ENCODE results near the gene LEFTY1.

LEFTY1 gene

GRCh38 chr1:225887030-225887314 lies 2.0 kb downstream of the LEFTY1 start:
- no peak for DNase-seq

DNA sequence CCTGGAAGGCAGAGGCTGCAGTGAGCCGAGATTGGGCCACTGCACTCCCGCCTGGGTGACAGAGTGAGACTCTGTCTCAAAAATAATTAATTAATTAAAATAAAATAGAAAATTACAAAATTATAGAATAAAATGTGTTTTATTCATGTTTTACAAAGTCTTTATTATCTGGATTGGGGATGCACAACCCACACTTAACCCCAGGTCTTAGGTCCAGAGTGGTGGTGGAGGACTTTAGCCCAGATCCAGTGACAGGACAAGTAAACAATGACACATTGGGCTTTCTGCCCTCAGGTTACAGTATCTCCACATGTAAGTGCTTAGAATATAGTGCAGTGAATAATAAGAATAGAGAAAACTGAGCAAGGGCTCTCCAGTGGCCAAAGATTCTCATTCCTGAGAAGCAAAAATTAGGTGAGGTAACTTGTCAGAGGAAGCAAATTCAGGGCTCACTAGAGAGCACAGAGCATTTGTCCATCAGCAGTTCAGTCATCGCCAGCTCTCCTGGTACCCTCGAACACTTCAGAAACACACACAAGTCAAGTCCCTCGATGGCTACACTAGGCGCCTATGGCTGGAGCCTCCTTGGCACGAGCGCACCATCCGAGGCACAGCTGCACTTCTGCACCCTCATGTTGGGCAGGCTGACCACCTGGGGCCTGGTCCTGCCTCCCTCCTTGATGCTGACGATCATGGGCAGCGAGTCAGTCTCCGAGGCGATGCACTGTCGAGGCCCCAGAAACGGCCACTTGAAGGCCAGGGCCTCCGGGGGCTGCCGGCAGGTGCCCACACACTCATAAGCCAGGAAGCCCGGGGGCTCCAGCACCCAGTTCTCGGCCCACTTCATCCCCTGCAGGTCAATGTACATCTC lies 2.6 kb downstream of the LEFTY1 start:
- DNase-seq, result no peak

- no peak for DNase-seq
These were observed 3.6 kb downstream of the LEFTY1 start for GRCh38 chr1:225885336-225885735.

DNA sequence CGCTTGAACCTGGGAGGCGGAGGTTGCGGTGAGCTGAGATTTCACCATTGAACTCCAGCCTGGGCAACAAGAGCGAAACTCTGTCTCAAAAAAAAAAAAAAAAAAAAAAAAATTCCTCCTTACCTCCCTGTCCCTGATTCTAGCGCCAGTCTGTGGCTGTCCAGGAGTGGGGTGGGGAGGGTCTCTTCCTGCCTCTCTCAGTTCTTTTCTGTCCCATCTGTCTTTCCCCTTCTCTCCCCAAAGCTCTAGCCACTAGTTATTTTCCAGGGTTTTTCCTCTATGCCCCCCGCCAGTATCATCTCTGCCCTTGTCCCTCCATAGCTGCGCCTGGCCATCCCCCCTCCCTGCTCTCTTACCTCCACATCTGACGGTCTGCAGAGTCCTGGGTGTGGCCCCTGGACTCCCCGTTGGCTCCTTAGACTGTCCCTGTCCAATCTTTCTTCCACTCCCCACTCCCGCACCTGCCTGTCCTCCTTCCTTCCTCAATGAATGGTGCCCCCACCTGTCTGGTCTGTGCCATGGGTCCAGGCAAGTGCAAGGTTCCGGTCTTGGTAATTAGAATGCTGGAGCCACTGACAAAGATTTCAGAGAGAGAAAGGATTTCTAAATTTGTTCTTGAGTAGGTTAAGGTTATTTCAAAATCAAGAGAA lies 5.2 kb downstream of the LEFTY1 start:
- DNase-seq, result no peak

- DNase-seq, result peak; percentile 54
These were observed 6.0 kb downstream of the LEFTY1 start for GRCh38 chr1:225882694-225883615.

GRCh38 chr1:225881959-225882693 lies 6.8 kb downstream of the LEFTY1 start, which contains the start of gene TMEM63A:
Gene TMEM63A (minus strand): TSS chr1:225882380. CDS start chr1:225877580, 4,800 bp downstream.
- peak; percentile 86 for DNase-seq

DNA sequence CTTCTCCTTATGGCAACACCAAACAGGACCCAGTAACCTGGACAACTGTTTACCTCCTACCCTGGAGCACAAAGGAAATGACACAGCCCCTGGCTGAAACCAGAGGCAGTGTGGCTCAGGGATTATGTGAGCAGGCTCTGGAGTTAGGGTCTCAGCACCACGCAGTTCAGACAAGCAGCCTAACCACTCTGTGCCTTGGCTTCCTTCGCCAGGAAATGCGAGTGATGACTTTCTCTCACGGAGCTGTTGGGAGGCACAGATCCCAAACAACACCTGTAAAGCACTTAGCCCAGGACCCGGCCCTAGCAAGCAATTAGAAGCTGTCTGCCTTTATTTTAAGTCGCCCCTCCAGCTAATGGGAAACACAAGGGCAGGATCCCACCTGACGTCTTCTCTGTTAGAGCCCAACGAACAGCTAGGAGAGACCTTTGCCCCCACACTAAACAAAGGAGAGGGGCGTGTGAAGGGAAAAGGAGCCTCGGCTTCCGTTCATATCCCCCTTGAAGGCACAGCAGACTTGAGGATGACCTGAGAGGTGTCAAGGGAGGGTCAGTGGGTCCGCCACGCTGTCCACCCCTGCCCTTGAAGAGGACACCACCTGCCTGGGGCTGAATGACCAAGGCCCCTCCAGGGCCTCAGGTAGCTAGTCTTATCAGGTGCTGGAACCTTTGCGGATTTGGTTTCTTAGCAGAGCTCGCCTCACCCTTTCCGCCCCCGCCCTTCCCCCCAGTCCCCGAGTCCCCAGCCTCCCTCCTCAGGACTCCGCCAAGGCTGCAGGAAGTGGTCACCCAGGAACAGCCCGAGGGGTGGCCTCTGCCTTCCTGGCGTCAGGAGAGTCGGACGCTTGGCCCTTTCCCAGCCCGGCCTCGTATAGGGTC lies 7.6 kb downstream of the LEFTY1 start:
- peak; percentile 50 for DNase-seq

GRCh38 chr1:225880636-225881035 lies 8.3 kb downstream of the LEFTY1 start:
- DNase-seq, result no peak

DNA sequence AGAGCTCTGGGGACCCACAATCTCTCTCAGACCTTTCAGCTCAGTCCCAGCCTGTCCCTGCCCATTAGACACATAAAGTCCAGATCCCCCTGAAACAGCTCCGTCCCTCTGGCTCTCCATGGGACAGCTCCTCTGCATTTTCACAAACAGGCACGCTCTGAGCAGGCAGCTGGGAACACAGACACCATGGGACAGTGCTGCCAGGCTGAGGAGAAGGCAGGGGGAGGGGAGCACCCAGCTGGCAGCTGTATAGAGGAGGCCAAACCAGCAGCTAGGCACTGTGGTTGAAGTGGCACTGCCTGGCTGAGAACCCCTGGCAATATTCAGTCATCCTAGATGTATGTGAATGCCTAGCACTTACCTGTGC lies 8.7 kb downstream of the LEFTY1 start:
- no peak for DNase-seq

DNA sequence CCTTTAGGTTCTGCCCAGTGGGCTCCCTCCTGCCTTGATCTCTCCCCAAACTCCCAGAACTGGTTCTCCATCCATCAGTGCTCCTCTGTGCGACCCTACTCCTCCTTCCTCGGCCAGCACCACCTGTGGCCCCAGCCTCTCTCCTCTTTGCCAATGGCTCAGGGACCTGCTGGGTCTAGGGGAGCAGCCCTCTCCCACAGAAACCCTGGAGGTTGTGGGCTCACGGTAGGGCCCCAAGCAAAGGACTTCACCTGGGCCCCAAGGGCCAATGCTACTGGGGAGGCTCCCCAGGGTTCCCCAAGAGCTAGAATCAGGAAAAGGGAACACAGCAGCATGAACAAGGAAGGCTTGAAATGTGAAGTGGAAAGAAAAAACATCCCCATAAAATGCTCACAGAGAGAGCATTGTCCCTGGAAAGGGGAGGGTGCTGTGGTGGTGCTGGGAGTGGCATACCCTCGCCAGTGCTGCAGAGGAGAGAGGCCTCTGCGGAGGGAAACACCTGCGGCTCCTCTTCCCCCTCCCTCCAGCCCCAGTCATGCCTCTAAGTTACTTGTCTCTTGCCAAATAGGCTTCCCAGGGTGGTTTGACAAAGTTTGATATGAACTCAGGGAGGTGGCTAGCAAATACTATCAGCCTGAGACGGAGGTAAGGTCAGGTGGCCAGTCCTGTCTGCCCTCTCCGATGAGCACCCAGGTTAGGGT lies 9.3 kb downstream of the LEFTY1 start:
- DNase-seq, result no peak

DNA sequence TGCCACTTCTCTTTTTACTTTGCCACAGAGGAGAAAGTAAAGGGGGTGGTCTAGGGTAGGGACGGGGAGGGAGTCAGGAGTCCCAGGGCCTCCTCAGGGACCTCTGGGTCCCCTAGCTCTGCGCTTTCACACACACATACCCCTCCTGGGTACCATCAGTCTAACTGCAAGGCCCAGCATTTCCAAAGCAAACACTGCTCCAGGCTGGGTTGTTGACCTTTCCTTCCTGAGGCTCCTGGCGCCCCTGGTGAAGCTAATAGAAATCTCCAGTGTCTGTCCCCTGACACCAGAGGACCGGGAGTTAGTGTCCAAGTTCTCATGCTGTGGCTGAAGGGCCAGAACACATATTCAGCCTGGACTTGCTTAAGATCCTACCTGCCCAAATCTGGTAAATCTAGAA lies 10.7 kb downstream of the LEFTY1 start:
- no peak for DNase-seq

- DNase-seq, result no peak
These were observed 11.4 kb downstream of the LEFTY1 start for GRCh38 chr1:225877580-225877979.

DNA sequence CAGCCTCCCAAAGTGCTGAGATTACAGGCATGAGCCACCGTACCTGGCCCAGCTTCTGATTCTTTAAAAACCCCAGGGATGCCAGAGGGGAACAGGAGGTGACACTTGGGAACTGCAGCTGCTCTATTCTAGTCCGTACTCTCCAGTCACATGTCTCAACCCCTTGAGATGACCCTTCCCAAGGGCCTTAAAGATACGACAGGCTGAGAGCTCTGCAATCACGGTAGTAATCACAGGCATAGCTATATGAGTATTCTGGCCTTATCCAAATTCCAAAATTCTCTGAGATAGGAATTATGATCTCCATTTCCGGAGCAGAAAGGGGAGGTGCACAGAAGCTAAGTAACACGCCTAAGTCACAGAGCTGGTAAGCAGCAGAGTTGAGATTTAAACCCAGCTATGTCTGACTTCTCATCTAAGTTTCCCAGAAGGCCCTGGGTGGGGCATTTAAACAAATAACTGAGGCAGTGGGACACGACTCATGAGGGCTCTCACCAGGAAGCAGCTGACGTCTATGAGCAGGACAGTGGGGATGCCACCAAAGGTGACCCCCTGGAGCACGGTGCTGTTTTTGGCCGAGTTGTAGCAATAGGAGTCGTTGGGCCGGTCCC lies 11.9 kb downstream of the LEFTY1 start:
- DNase-seq, result no peak

DNA sequence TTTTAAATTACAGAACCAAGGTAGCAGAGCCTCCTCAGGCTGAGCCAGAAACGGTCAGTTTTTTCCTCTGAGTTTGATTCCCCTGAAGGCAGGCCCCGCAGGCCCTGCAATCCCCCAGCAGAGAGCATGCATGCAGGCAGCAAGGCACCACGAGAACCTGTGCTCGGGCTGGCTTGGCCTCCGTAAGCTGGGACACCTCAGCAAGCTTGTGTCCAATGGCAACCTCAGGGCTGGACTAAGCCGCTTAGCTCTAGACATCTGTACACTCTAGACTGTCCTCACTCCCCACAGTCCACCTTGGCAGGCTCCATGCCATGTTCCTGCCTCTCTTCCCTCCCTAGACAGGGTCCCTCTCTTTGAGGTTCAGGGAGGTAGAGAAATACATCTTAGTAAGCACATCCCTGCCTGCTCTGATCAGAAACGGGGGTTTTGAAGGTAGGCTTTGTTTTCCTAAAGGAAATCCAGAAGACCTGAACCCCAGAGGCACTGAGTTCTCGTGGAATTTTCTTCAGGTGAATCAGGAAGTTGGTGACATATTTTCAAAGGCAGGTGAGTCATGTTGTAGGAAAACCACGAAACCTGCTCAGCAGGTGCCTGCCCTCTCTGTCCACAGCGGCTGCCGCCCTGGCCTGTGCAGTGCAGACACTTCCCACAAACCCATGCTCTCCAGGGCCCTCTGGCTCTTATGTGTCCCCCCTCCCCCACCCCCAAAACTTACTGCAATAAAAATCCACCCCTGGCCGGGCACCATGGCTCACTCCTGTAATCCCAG lies 13.7 kb downstream of the LEFTY1 start:
- no peak for DNase-seq

DNA sequence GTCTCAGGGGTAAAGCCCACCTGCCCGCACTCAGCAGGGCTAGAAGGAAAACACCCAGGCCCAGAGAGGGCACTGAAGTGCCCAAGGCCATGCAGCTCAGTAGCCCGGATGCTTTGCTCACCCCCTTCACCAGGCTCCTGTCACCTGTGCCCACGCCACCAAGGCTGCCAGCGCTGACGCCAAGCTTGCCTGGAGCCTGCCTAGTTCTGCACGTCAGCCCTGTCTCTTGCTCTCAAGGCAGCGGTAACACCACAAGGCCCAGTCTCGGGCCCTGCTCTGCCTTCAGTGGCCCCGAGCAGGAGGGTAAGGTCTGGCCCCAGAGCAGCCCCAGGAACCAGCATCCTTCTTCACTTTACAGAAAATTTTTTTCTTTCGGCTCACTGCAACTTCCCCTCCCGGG lies 14.5 kb downstream of the LEFTY1 start:
- DNase-seq, result no peak

GRCh38 chr1:225873281-225873850 lies 15.6 kb downstream of the LEFTY1 start:
- no peak for DNase-seq

GRCh38 chr1:225872075-225872430 lies 16.9 kb downstream of the LEFTY1 start:
- no peak for DNase-seq

DNA sequence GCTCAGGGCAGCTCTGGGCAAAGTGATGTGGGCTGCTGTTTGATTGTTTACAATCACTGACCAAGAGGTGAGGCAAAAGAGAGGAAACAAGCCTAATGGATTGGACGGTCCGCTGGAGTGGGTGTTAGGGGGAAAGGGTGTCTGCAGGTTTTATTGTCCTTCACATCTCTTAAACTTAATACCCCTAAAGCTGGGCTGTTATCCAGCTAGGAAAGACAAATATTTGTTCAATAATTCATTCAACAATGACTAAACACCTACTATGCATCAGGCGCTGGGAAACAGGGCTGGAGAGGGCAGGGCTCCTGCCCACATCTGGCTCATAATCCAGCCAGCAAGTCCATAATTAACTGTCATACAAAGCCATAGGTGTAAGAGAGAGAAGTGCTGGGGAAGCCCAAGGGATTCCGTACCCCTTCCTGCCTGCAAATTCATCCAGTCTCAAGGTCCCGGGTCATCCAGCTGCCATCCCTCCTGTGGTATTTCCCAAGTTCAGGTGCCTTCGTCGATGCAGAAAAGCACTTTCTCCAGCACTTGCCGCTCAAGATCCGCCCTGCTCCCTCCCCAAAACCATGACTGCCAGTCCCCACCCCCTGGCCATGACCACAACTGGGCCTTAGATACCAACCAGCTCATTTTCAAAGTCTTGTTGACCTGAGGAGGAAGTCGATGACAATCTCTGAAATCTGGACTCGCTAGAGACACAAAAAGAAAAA lies 17.4 kb downstream of the LEFTY1 start:
- no peak for DNase-seq

GRCh38 chr1:225870911-225871310 lies 18.0 kb downstream of the LEFTY1 start:
- DNase-seq, result no peak

All from activated CD4-positive, CD25-positive, alpha-beta regulatory T cell treated with anti-CD3 and anti-CD28 coated beads, Interleukin-2, amount 50 U/mL, for 72 hours (primary cell).